ENCODE measurements around the gene TNIK.

The TNIK gene

DNA sequence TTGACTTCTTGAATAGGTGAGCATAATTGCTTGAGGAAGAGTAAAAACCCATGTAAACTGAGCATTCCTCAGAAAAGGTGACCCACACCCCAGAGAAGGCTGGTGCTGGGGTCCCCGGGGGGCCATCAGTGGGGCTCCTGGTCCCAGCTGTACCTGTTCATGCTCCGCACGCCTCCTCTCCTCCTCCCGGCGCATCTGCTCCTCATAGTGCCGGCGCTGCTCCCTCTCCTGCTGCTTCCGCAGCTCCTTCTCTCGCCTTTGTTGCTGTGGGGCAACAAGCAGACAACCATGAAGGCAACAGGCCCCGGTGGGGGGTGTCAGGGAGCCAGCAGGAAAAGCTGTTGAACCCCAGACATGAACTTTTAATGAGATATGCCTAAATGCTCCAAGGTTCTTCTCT, 320.0 kb downstream of the TNIK start:
- H3K9ac ChIP-seq = no peak overlapping the region
- TF ChIP-seq, protein P1, sequence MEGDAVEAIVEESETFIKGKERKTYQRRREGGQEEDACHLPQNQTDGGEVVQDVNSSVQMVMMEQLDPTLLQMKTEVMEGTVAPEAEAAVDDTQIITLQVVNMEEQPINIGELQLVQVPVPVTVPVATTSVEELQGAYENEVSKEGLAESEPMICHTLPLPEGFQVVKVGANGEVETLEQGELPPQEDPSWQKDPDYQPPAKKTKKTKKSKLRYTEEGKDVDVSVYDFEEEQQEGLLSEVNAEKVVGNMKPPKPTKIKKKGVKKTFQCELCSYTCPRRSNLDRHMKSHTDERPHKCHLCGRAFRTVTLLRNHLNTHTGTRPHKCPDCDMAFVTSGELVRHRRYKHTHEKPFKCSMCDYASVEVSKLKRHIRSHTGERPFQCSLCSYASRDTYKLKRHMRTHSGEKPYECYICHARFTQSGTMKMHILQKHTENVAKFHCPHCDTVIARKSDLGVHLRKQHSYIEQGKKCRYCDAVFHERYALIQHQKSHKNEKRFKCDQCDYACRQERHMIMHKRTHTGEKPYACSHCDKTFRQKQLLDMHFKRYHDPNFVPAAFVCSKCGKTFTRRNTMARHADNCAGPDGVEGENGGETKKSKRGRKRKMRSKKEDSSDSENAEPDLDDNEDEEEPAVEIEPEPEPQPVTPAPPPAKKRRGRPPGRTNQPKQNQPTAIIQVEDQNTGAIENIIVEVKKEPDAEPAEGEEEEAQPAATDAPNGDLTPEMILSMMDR (conservative IDR thresholded peaks at IDR 0.05; ENCODE audit: low read depth, low read length) = no peak
- no peaks in the 10 kb centered on the region for H3K27me3 ChIP-seq (ENCODE audit: insufficient read depth, low read depth)
- H3K27ac ChIP-seq = no peak overlapping the region
- no peaks in the 10 kb centered on the region for H4K20me1 ChIP-seq (ENCODE audit: insufficient read depth)
- H2AFZ ChIP-seq (ENCODE audit: low read depth) = no peak overlapping the region
- H3K36me3 ChIP-seq (ENCODE audit: insufficient read depth) = no peaks in the 10 kb centered on the region
- H3K4me1 ChIP-seq (ENCODE audit: low read depth, poor library complexity, severe bottlenecking) = no peaks in the 10 kb centered on the region
- H3K4me2 ChIP-seq = no peak overlapping the region
- H3K79me2 ChIP-seq (ENCODE audit: insufficient read depth, low read depth) = no peaks in the 10 kb centered on the region
- H3K4me3 ChIP-seq (IDR thresholded peaks at IDR 0.05; ENCODE audit: insufficient read depth, low read depth, low read length) = no peak overlapping the region

DNA sequence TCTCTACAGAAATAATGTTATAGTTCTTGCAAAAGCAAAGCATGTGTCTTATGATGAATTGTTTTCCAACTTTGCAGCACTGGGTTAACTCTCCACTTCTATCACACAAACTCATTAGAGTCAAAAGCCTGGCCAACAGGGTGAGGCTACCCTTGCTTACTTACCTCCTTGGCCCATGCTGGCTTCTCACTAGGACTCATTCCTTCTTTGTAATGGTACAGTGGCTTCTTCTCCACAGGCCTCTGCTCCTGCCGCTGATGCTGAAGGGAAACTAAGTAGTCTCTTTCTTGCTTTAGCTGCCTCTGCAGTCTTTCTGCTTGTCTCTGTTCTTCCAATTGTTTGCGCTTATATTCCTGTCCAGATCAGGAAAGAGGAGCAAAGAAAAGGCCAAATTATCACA, 322.2 kb downstream of the TNIK start:
- no peak overlapping the region for H3K4me2 ChIP-seq
- no peak overlapping the region for H3K9ac ChIP-seq

DNA sequence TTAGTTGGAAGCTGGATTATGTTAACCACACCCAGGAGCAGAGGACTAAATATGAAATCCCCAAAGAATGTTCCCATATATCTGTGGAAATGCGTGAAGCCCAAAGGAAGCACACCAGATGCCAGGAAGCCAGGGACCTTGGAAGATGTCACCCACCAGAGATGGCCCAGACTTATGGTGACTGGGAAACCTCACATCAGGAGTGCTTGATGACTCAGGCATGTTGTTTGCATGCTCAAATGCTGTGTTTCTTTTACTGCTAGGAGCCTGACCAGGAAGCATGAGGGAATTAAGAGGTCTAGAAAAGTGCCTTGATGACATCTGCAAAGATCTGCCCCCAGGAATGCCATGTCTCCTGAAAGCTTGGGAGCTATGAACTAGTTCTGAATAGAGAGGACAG, 324.7 kb downstream of the TNIK start:
- H3K27me3 ChIP-seq (ENCODE audit: insufficient read depth, low read depth) = no peaks in the 10 kb centered on the region
- H3K27ac ChIP-seq = no peak overlapping the region
- H4K20me1 ChIP-seq (ENCODE audit: insufficient read depth) = no peaks in the 10 kb centered on the region
- H2AFZ ChIP-seq (ENCODE audit: low read depth) = no peak overlapping the region
- no peaks in the 10 kb centered on the region for H3K79me2 ChIP-seq (ENCODE audit: insufficient read depth, low read depth)
- no peaks in the 10 kb centered on the region for H3K4me1 ChIP-seq (ENCODE audit: low read depth, poor library complexity, severe bottlenecking)
- H3K9ac ChIP-seq = no peak overlapping the region
- H3K4me2 ChIP-seq = no peak overlapping the region
- no peak overlapping the region for H3K4me3 ChIP-seq (IDR thresholded peaks at IDR 0.05; ENCODE audit: insufficient read depth, low read depth, low read length)
- TF ChIP-seq, protein P1 (conservative IDR thresholded peaks at IDR 0.05; ENCODE audit: low read depth, low read length) = no peak
- no peaks in the 10 kb centered on the region for H3K36me3 ChIP-seq (ENCODE audit: insufficient read depth)

More for the DNA sequence above, 322.2 kb downstream of the TNIK start:
- no peaks in the 10 kb centered on the region for H3K27me3 ChIP-seq (ENCODE audit: insufficient read depth, low read depth)
- no peak overlapping the region for H2AFZ ChIP-seq (ENCODE audit: low read depth)
- H3K4me1 ChIP-seq (ENCODE audit: low read depth, poor library complexity, severe bottlenecking) = no peaks in the 10 kb centered on the region
- TF ChIP-seq, protein P1 (conservative IDR thresholded peaks at IDR 0.05; ENCODE audit: low read depth, low read length) = no peak
- no peaks in the 10 kb centered on the region for H3K79me2 ChIP-seq (ENCODE audit: insufficient read depth, low read depth)
- H3K4me3 ChIP-seq (IDR thresholded peaks at IDR 0.05; ENCODE audit: insufficient read depth, low read depth, low read length) = no peak overlapping the region
- H4K20me1 ChIP-seq (ENCODE audit: insufficient read depth) = no peaks in the 10 kb centered on the region
- no peak overlapping the region for H3K27ac ChIP-seq
- H3K36me3 ChIP-seq (ENCODE audit: insufficient read depth) = no peaks in the 10 kb centered on the region

DNA sequence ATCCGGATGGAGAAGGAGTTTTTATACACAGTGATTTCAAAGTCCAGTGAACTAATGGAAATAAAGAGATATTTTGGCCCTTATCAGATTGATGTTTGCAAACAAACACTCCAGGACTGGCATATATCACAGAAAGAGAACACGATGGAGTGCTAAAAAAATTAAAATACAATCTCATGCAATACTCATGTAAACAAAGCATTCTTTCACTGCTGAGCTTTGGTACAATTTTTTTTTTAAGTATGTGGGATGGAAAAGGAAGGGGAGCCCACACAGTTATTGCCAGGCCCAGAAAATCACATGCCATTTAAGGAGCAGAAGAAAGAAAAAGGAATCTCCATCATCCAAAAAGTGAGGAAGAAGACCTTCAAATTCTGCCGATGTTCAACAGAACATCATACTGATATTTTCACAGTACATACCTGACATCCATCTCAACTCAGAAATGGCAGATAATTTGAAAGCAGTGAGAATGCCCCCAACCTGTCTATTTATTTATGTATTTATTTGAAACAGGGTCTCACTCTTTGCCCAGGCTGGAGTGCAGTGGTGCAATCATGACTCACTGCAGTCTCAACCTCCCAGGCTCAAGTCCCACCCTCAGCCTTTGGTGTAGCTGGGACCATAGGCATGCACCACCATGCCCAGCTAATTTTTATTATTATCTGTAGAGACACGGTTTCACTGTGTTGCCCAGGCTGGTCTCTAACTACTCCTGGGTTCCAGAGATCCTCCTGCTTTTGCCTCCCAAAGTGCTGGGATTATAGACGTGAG, 326.2 kb downstream of the TNIK start:
- Histone ChIP-seq H3K27me3 (ENCODE audit: insufficient read depth, low read depth) (no peaks in the 10 kb centered on the region), H3K4me3 (IDR thresholded peaks at IDR 0.05; ENCODE audit: insufficient read depth, low read depth, low read length) (no peak overlapping the region), H3K9ac (no peak overlapping the region), H3K4me2 (no peak overlapping the region), H3K79me2 (ENCODE audit: insufficient read depth, low read depth) (no peaks in the 10 kb centered on the region), H3K36me3 (ENCODE audit: insufficient read depth) (no peaks in the 10 kb centered on the region), H2AFZ (ENCODE audit: low read depth) (no peak overlapping the region), H3K27ac (no peak overlapping the region), H3K4me1 (ENCODE audit: low read depth, poor library complexity, severe bottlenecking) (no peaks in the 10 kb centered on the region), H4K20me1 (ENCODE audit: insufficient read depth) (no peaks in the 10 kb centered on the region)
- TF ChIP-seq, protein P1 (conservative IDR thresholded peaks at IDR 0.05; ENCODE audit: low read depth, low read length) = no peak
